GM21529 (cell line): ENCODE data around the gene CADPS.
A peak's percentile ranks its signal among the peaks of the same experiment; 100 is the strongest.

ENCODE experiments used
- ATAC-seq: cut with Tn5 transposase; IDR thresholded peaks from one replicate; pipeline ENCODE4 v1.9.1; 2021; ENCODE audit not compliant: unreplicated experiment

CADPS gene

GRCh38 chr3:62873761-62874710 lies 1.2 kb downstream of the CADPS start:
- no peak for ATAC-seq

GRCh38 chr3:62873451-62873760 lies 1.8 kb downstream of the CADPS start:
- no peak for ATAC-seq

- no peak for ATAC-seq
Measured at GRCh38 chr3:62872318-62872717, 2.9 kb downstream of the CADPS start.

- ATAC-seq, result no peak
Measured at GRCh38 chr3:62870321-62870720, 4.9 kb downstream of the CADPS start.

GRCh38 chr3:62863648-62864047 lies 11.6 kb downstream of the CADPS start:
- no peak for ATAC-seq

GRCh38 chr3:62859203-62859791 lies 15.9 kb downstream of the CADPS start:
- ATAC-seq, result no peak

- no peak for ATAC-seq
Measured at GRCh38 chr3:62845996-62846395, 29.2 kb downstream of the CADPS start.

- ATAC-seq, result no peak
Measured at GRCh38 chr3:62843508-62843907, 31.7 kb downstream of the CADPS start.

- no peak for ATAC-seq
Measured at GRCh38 chr3:62839748-62840147, 35.5 kb downstream of the CADPS start.

- no peak for ATAC-seq
Measured at GRCh38 chr3:62837145-62837787, 38.0 kb downstream of the CADPS start.

- ATAC-seq, result peak; percentile 75
Measured at GRCh38 chr3:62835554-62836236, 39.5 kb downstream of the CADPS start.

- no peak for ATAC-seq
Measured at GRCh38 chr3:62833538-62833937, 41.7 kb downstream of the CADPS start.

GRCh38 chr3:62832553-62832952 lies 42.7 kb downstream of the CADPS start:
- no peak for ATAC-seq

GRCh38 chr3:62830727-62831322 lies 44.4 kb downstream of the CADPS start:
- ATAC-seq, result no peak

GRCh38 chr3:62827550-62827949 lies 47.7 kb downstream of the CADPS start:
- ATAC-seq, result no peak

GRCh38 chr3:62824965-62825592 lies 50.1 kb downstream of the CADPS start:
- ATAC-seq, result no peak

- no peak for ATAC-seq
Measured at GRCh38 chr3:62823461-62824050, 51.7 kb downstream of the CADPS start.

GRCh38 chr3:62822905-62823304 lies 52.3 kb downstream of the CADPS start:
- no peak for ATAC-seq

GRCh38 chr3:62818347-62818746 lies 56.9 kb downstream of the CADPS start:
- peak; percentile 89 for ATAC-seq

GRCh38 chr3:62817678-62818077 lies 57.5 kb downstream of the CADPS start:
- ATAC-seq, result no peak
